Stimulated activated CD8-positive, alpha-beta memory T cell treated with anti-CD3 and anti-CD28 coated beads, Interleukin-4, amount 100 ng/mL, for 1 hour (primary cell): ENCODE measurements around the gene CCDC152.
"Not testable (repeated sequence)": the region's sequence is repeated elsewhere in the genome, so short reads cannot be mapped to it uniquely, and the experiment has no call there.

Experiments used
- DNase-seq, 2 donors: peaks; one replicate each; pipeline ENCODE4 v3.0.0-alpha.2; 2020; ENCODE audit warnings: low read depth in 2 of 2, low spot score in 1 of 2

The CCDC152 gene

DNA sequence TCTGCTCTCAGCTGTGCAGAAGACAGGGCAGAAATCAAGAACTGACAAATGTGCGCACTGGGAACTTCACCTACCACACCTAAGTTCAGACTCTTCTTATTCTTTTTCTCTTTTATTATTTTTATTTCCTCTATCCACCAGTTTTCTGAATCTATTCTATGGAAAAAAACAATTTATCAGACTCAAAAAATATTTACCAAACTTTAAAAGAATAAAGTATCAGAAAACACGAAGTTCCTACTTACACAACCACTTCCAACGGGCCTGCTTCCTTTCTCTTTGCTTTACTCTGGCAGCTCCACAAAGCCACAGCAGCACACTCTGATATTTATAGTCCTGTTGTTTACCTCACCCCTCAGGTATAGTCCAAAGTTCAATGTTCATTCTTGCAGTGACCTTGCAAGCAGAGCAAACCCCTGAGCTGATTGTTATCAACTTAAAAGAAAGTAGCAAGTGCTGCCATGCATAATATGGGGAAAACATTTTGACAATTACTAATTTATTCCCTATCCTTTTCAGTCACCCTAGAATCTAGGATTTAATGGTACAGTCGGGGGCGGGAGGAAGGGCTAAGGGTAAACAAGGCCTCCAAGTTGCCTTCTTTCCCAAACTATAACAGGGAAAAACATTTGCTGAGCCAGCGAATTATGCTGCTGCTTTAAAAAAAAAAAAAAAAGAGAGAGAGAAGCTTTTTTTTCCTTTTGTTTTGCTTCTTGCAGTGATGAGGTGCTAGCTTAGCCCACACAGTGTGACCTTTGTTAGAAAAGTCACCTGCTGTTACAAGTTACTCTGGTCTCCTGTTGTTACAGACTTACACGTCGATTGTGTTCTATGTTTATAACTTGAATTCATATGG lies 55.2 kb downstream of the CCDC152 start, which contains the start of gene SELENOP:
SELENOP (minus strand) TSS at position 302 of the 856 bp plus-strand sequence. CDS start 3,539 bp downstream, outside the sequence.
- no peak for DNase-seq

DNA sequence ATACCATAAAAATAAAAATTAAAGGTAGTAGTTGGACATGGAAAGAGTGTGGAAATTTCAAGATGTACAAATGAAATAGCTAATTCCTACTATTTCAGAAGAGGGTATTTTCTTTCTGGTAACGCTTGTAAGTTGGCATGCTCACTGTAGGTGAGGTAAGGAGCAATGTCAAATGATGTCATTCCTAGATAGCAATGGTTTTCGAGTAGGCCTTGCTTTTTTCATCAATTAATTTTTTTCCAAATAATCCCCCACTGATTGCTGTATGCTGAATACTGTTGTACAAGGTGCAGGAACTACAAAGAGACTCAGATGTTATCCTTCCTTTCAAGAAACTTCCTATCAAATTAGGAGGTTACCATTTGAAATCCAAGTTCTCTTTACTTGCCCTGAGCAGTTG lies 56.0 kb downstream of the CCDC152 start:
- no peak for DNase-seq

DNA sequence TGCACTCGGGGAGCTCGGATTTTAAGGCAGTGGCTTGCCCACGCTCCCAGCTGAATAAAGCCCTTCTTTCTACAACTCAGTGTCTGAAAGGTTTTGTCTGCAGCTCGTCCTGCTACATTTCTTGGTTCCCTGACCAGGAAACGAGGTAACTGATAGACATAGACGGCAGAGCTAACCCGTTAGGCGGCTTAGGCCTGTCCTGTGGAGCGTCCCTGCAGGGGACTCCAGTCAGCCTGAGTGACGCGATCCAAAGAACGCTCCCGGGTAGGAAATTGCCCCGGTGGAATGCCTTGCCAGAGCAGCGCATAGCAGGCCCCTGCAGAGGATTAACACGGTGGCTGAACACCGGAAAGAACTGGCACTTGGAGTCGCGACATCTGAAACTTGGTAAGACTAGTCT lies 56.9 kb downstream of the CCDC152 start:
- no peak for DNase-seq

DNA sequence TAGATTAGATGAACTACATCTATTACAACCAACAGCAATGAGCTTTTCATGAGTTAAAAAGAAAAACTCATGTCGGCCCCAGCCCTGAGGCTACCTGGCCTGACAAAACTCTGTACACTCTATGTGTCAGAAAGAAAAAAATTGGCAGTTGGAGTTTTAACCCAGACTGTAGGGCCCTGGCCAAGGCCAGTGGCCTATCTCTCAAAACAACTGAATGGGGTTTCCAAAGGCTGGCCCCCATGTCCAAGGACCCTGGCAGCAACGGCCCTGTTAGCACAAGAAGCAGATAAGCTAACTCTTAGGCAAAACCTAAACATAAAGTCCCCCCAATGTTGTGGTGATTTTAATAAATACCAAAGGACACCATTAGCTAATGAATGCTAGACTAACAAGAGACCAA lies 59.9 kb downstream of the CCDC152 start:
- not testable (repeated sequence) for DNase-seq

- no peak for DNase-seq
Measured at GRCh38 chr5:42819745-42820144, 63.1 kb downstream of the CCDC152 start.

DNA sequence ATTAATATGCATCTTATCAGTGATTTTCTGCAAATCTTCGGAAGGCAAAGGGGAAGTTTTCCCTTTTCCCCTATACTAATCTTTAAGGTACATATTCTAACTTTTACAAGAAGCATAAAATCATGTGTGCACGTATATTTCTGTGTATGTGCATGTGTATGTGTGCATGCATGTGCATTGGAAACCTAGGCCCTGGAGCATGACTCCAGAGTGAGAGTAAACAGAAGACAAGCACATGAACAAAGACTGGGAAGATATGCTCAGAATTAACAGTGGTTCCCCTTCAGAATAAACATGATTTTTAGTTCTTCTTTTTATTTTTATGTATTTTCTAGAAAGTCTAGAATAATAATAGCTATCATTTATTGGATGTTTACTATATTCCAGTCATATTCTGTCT lies 65.9 kb downstream of the CCDC152 start:
- no peak for DNase-seq

- no peak for DNase-seq
Measured at GRCh38 chr5:42824347-42824976, 67.8 kb downstream of the CCDC152 start.

GRCh38 chr5:42825422-42826148 lies 69.0 kb downstream of the CCDC152 start:
- DNase-seq, result no peak

DNA sequence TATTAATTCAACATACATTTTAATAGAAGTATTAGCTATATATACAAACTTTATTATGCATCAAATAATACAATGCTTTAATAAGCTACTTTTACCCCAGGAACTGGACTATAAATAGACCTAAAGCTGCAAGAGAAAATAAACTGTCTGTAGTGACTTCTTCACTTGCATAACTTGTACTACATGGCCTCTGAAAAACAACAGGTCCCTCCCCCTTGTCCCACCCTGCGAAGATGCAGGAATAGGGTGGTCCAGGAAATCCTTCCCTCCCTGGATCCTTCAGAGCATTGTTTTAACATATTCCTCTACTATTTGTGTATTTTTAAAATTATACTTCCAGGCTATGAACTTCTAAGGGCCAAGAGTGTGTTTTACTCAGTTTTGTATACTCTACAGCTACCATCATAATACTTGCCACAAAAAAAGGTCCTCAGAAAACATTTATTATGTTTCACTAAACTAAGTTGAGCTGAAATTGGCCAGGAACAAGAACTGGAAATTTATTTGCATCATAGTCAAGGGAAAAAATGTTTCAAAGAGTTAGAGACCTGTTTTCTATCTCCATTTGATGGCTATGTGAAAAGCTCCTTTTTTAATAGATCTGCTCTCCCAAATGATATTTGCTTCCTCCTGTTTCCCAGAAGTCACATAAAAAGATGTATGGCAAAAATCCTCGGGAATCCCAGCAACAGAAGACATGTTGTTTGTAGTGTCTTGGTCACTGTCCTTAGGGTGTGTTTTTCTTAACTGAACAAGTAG lies 70.3 kb downstream of the CCDC152 start:
- DNase-seq, result no peak

DNA sequence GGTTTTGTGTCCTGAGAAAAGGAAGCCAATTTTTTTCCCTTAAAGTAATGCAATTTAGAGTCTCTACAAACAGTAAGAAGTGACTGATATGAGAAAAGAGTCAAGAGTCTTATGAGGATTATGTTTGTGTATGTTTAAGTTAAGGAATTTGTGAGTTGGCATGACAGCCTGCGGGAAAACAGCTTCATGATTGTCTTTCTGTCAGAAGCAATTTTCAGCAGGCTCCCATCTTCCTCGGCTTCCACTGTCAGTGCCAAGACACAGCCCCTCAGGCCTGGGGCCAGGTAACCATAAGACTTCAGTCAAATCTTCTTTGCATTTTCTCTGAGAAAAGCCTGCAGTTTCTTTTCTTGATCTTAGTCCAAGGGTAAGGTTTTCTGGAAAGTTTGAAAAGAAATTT lies 72.1 kb downstream of the CCDC152 start:
- DNase-seq, result no peak

DNA sequence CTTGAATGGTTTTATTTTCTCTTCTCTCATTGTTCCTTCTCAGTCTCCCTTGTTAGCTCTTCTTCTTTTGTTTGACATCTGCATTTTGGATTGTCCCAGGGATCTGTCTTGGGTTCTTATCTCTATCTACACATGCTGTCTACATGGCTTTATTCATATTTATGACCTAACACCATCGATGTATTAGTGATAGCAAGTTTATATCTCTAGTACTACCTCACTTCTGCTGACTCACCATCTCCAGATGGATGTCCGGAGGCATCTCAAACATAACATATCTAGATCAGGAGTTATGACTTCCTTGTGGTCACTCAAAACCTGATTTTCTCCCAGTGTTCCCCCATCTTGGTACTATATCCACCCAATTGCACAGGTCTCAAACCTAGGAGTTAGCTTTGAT lies 74.3 kb downstream of the CCDC152 start:
- DNase-seq, result no peak

DNA sequence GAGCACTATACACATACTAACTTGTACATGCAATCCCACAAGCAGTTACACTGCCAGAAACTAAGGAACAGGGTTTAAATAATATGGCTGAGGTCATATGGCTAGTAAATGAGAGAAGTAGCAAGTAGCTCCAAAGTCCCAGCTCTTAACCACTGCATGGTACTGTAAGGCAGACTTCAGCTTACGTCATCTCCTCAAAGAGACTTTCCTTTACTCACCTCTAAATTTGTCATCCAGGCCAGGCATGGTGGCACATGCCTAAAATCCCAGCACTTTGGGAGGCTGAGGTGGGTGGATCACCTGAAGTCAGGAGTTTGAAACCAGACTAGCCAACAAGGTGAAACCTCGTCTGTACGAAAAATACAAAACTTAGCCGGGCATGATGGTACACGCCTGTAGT lies 75.4 kb downstream of the CCDC152 start:
- DNase-seq, result no peak

DNA sequence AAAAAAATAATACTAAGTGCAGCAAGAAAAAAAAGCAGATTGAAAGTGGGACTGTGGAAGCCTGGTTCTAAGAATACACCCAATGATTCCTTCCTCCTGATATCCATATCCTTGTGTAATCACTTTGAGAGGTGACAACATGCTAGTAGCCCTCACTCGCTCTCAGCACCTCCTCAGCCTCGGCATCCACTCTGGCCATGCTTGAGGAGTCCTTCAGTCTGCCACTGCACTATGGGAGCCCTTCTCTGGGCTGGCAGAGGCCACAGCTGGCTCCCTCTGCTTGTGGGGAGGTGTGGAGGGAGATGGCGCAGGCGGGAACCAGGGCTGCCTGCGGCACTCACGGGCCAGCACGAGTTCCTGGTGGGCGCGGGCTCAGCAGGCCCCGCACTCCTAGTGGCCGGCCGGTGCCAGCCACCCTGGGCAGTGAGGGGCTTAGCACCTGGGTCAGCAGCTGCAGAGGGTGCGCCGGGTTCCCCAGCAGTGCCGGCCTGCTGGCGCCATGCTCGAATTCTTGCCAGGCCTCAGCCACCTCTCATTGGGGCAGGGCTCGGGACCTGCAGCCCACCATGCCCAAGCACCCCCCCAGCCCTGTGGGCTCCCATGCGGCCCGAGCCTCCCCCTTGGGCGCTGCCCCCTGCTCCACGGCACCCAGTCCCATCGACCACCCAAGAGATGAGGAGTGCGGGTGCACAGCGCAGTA lies 79.6 kb downstream of the CCDC152 start:
- DNase-seq, result no peak

- DNase-seq, result no peak
Measured at GRCh38 chr5:42837601-42838000, 81.0 kb downstream of the CCDC152 start.

DNA sequence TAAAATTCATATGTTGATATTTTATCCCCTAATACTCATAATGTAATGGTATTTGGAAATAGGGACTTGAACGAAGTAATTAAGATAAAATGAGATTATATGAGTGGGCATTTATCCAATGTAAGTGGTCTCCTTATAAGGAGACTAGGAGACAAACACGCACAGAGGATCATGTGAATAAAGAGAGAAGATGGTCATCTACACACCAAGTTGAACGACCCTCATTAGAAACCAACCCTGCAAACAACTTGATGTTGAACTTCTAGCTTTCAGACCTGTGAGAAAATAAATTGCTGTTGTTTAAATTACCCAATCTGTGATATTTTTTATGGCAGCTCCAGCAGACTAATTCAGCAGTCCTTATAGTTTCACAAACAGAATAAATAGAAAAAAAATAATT lies 82.6 kb downstream of the CCDC152 start:
- DNase-seq, result no peak

DNA sequence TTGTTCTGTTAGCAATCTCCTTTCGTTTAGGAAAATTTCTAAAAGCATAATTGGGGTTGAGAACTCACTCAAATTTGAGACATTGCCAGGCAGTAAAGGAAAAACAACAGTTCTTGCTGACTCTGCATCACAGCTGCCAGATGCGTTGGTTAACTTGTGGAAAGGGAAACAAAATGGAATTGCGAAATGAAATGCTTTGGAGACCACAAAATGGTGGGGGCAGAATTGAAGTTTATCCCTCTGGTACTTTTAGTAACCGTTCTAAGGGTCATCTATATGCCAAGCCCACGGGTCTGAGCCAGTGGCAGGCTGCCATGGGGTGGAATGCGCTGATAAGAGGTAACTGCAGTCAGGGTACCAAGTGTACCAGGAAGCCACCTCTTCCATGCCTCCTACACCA lies 83.7 kb downstream of the CCDC152 start:
- no peak for DNase-seq

- no peak for DNase-seq
Measured at GRCh38 chr5:42840842-42841567, 84.4 kb downstream of the CCDC152 start.

DNA sequence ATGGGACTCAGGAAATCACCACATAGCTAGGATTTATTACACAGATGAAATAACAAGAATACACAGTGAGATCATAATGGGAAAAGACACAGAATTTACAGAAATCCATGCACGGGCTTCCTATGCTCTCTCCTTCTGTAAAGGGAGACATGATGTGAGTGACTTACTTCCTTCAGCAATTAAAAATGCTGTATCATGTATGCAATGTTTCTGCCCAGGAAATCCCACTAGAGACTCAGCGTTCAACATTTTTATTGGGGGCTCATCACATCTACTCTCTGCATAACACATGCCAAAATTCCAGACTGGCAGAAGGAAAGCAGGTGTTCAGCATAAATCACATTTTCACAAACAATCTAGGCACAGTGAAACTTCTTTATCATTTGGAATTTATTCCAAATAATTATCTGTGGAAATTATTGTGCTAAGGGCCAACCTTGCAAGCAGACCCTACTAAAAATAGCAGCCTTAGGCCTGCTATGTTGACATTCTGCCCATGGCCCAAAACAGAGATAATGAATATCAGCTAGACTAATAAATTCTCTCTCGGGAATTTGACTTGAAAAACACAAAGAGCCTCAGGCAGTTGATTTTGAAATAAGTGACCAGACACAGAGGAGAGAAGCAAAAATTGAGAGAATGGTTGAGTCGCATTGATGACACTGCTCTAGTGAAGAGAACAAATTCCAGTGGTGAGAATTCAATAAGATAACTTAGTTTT lies 86.5 kb downstream of the CCDC152 start:
- DNase-seq, result no peak

GRCh38 chr5:42843675-42844292 lies 87.2 kb downstream of the CCDC152 start:
- no peak for DNase-seq
